OCI-LY3 (cell line): ENCODE data around the gene SYPL1.

ENCODE experiments used
- CTCF ChIP-seq: fragments of 200-600, 300-600 bp; sonication (generic); IDR thresholded peaks from 2 replicates; pipeline ENCODE4 v1.5.1; 2014; ENCODE audit warnings: antibody characterized with exemption, low read length, low read depth
- EZH2phosphoT487 ChIP-seq: fragments of 200-600 bp; shearing (Covaris generic); IDR thresholded peaks from 2 replicates; pipeline ENCODE4 v1.6.1; 2018; ENCODE audit warnings: antibody characterized with exemption, mixed run types, low read depth

- TF ChIP-seq CTCF: no peak
- no peak for TF ChIP-seq EZH2phosphoT487
Observed at GRCh38 chr7:106088014-106088413, 24.1 kb downstream of the SYPL1 start.
